ENCODE measurements around the gene COL27A1.

The COL27A1 gene

DNA sequence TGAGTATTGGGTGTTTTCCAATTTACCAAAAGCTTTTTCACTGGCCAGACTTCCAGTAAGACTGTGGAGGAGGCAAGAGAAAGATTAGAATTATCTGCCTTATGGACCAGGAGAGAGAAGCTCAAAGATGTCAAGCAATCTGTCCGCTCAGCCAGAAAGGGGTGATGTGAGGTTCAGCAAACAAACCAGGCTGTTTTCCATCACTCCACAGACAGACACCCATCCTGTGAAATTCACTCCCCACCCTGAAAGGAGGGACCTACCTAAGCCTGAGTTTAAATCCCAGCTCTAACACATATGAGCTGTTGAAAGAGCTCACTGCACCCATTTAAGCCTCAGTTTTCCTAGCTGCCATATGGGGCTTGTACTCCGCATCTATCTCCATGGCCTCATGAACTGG is 14.9 kb upstream of the COL27A1 start:
- DNase-seq (ENCODE audit: extremely low read depth, low read depth) = no peak
- no peak overlapping the region for H3K4me3 ChIP-seq (replicated peaks; ENCODE audit: low read depth, low read length)
- TF ChIP-seq, protein P1, sequence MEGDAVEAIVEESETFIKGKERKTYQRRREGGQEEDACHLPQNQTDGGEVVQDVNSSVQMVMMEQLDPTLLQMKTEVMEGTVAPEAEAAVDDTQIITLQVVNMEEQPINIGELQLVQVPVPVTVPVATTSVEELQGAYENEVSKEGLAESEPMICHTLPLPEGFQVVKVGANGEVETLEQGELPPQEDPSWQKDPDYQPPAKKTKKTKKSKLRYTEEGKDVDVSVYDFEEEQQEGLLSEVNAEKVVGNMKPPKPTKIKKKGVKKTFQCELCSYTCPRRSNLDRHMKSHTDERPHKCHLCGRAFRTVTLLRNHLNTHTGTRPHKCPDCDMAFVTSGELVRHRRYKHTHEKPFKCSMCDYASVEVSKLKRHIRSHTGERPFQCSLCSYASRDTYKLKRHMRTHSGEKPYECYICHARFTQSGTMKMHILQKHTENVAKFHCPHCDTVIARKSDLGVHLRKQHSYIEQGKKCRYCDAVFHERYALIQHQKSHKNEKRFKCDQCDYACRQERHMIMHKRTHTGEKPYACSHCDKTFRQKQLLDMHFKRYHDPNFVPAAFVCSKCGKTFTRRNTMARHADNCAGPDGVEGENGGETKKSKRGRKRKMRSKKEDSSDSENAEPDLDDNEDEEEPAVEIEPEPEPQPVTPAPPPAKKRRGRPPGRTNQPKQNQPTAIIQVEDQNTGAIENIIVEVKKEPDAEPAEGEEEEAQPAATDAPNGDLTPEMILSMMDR (IDR thresholded peaks at IDR 0.05; ENCODE audit: low read depth, low read length, missing control alignments) = no peak

DNA sequence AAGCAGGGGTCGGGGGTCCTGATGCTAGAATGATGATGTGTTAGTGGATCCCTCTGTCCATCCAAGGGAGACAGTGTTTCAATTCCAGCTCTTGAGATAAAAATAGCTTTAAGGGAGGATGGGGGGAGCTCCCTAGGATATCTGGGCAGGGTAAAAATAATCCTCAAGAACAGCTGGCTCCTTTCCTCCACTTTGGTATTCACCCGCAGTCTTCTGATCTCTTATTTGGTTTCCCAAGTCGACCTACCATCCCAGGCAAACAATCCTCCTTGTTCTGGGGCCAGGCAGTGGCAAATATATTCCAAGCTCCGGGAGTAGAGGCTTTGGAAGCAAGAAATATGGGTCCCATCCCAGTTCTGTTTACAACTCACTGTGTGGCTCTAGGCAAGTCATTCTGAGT is 14.5 kb upstream of the COL27A1 start:
- TF ChIP-seq, protein P1 (IDR thresholded peaks at IDR 0.05; ENCODE audit: low read depth, low read length, missing control alignments) = no peak
- H3K4me3 ChIP-seq (replicated peaks; ENCODE audit: low read depth, low read length) = no peak overlapping the region
- no peak for DNase-seq (ENCODE audit: extremely low read depth, low read depth)

DNA sequence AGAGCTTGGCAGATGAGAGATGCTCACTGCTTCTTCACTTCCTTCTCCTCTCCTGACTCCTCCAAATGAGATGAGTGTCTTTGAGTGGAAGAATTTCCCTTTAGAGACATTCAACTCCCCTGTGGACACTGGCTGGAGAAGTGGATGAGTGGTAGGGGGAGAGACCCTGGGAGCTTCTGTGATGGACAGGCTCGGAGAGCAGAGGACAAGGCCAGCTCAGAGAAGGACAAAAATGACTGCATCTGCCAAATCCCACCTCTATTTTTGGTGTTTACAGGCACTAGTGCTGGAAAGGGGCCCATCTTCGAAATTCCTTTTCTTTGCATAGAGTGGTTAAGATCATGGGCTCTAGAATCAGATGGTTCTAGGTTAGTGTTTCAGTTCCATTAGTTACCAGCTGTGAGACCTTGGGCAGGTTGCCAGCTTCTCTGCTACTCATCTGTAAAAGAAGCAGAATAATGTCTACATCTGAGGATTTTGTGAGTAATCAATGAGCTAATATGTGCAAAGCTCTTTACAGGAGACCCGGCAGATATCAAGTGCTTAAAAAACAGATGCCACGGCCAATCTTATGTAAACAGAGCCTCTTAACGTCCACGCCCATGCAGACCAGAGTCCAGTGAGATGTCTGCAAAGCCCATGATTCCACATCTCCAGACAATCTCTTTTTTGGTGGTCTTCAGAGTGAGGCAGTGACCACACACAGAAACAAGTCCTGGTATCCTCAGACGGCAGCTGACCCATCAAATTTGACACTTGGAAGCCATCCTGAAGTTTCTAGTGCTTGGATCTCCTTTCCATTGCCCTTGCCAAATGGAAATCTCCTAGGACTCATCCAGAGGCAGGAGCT is 13.6 kb upstream of the COL27A1 start:
- TF ChIP-seq, protein P1 (IDR thresholded peaks at IDR 0.05; ENCODE audit: low read depth, low read length, missing control alignments) = no peak
- H3K4me3 ChIP-seq (replicated peaks; ENCODE audit: low read depth, low read length) = no peak overlapping the region
- no peak for DNase-seq (ENCODE audit: extremely low read depth, low read depth)

DNA sequence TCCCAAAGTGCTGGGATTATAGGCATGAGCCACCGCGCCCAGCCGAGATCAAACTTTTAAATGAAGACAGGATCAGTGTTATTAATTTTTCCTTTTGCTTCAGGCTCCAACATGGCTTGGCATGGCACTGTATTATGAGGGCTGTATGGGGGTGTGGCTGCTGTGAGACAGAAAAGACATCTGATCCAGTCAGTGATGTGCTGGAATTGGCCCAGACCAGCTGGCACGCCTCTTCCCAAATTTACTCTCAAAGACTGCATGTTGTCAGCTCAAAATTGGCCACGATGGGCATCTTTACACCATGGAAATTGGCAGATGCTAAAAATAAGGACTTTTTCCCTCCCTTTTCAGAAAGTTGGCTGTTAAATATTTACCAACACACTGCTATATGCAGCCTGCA is 12.1 kb upstream of the COL27A1 start:
- DNase-seq (ENCODE audit: extremely low read depth, low read depth) = no peak
- TF ChIP-seq, protein P1 (IDR thresholded peaks at IDR 0.05; ENCODE audit: low read depth, low read length, missing control alignments) = no peak
- no peak overlapping the region for H3K4me3 ChIP-seq (replicated peaks; ENCODE audit: low read depth, low read length)

DNA sequence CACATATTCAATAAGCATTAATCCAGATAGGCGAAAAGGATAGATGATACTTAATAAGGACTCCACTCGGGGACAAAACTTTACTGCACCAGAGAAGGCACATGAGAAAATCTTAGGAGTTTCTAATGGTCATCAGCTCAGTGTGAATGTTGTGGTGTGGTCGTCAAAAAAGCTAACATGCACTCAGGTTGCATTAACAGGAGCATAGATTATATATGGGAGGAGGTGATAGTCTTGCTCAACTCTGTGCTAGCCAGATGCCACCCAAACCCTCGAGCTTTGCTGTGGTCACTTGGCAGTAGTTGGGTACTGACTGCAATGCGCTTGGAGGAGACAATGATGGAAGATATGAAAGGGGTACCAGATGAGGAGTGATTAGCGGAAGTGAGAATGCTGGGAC is 8.6 kb upstream of the COL27A1 start:
- no peak for DNase-seq (ENCODE audit: extremely low read depth, low read depth)
- H3K4me3 ChIP-seq (replicated peaks; ENCODE audit: low read depth, low read length) = no peak overlapping the region
- TF ChIP-seq, protein P1 (IDR thresholded peaks at IDR 0.05; ENCODE audit: low read depth, low read length, missing control alignments) = no peak

DNA sequence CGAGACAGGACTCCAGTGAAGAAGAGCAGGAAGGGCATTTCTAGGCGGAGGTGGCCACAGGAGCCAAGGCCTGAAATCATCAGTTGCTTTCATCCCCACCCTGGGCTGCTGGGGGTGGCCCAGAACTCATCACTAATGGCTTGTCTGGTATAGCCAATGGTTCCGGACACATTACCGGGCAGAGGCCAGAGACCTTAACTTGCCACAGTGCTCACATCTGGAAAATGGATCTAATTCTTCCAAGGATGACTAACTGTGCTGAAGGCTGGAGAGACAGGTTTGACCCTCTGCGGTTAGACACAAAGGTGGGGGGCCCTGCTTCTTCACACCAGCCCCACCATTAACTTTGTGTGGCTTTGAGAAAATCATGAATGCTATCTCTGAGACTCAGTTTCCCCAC is 6.2 kb upstream of the COL27A1 start:
- no peak for DNase-seq (ENCODE audit: extremely low read depth, low read depth)
- TF ChIP-seq, protein P1 (IDR thresholded peaks at IDR 0.05; ENCODE audit: low read depth, low read length, missing control alignments) = no peak
- no peak overlapping the region for H3K4me3 ChIP-seq (replicated peaks; ENCODE audit: low read depth, low read length)

Data from HFF-Myc (cell line).